IMR-90 (cell line): ENCODE data around the gene FAM120A. TPM values are rescaled to one million over a fixed set of nuclear protein-coding genes. Genes with fewer than 3 reads are reported as not detected.

ENCODE experiments used
- ATAC-seq: fragments of 200-7000 bp; cut with Tn5 transposase; 2 replicates; pipeline ENCODE4 v1.9.1; 2020; ENCODE audit warnings: low read depth, mild to moderate bottlenecking, moderate library complexity
- BruUV-seq: library from RNA; stranded (reverse); fragments of 400-500 nt; replicated peaks from 2 replicates; lab custom pipeline; 2021; lab: Mats Ljungman, UMichigan
- CTCF ChIA-PET: fragments of 300-600 bp; formaldehyde crosslinking; extraction: SDS; loops from one replicate; lab custom pipeline; 2021; ENCODE audit warnings: antibody characterized with exemption; lab: Yijun Ruan, JAX
- POLR2A ChIA-PET: fragments of 300-600 bp; sonication (Branson Sonifier 250); formaldehyde crosslinking; loops from one replicate; lab custom pipeline; 2022; ENCODE audit warnings: antibody characterized with exemption; ENCODE audit not compliant: unreplicated experiment; lab: Charles Lee
- DNase-seq: peaks from one replicate; pipeline ENCODE4 v3.0.0; 2013
- H2AFZ ChIP-seq: replicated peaks from 2 replicates; pipeline ENCODE3; 2013; ENCODE audit warnings: low read length, mild to moderate bottlenecking; ENCODE audit not compliant: poor library complexity
- H2AK5ac ChIP-seq: 2 replicates; pipeline ENCODE4 v1.6.1; 2013; ENCODE audit warnings: low read depth, low read length, inconsistent platforms
- H2AK9ac ChIP-seq: replicated peaks from 2 replicates; pipeline ENCODE3; 2013; ENCODE audit warnings: mild to moderate bottlenecking, low read depth, low read length, moderate library complexity; ENCODE audit not compliant: poor library complexity
- H2BK120ac ChIP-seq: 2 replicates; pipeline ENCODE4 v1.6.1; 2013; ENCODE audit warnings: low read depth, low read length, inconsistent platforms
- H2BK15ac ChIP-seq: 3 replicates; pipeline ENCODE4 v1.6.1; 2013; ENCODE audit warnings: low read depth, low read length, inconsistent platforms
- H2BK20ac ChIP-seq: 2 replicates; pipeline ENCODE4 v1.6.1; 2013; ENCODE audit warnings: low read depth, mild to moderate bottlenecking, inconsistent platforms, low read length, moderate library complexity
- H2BK5ac ChIP-seq: 2 replicates; pipeline ENCODE4 v1.6.1; 2013; ENCODE audit warnings: mild to moderate bottlenecking, low read depth, low read length, inconsistent platforms; ENCODE audit not compliant: poor library complexity, severe bottlenecking
- H3K14ac ChIP-seq: replicated peaks from 2 replicates; pipeline ENCODE4 v1.6.1; 2013; ENCODE audit warnings: low read depth, low read length, inconsistent platforms
- H3K18ac ChIP-seq: 2 replicates; pipeline ENCODE4 v1.6.1; 2013; ENCODE audit warnings: low read depth, low read length, control low read depth
- H3K23ac ChIP-seq: 2 replicates; pipeline ENCODE4 v1.6.1; 2013; ENCODE audit warnings: low read depth, low read length, inconsistent platforms
- H3K27ac ChIP-seq: 2 replicates; pipeline ENCODE4 v1.5.1; 2013; ENCODE audit warnings: mild to moderate bottlenecking, control low read depth, low read length; ENCODE audit not compliant: insufficient read depth
- H3K27me3 ChIP-seq: 2 replicates; pipeline ENCODE4 v1.6.1; 2013; ENCODE audit warnings: low read length; ENCODE audit not compliant: control insufficient read depth, insufficient read depth
- H3K36me3 ChIP-seq: 2 replicates; pipeline ENCODE4 v1.6.1; 2013; ENCODE audit warnings: low read length, mixed read lengths; ENCODE audit not compliant: control insufficient read depth, insufficient read depth
- H3K4ac ChIP-seq: 2 replicates; pipeline ENCODE4 v1.6.1; 2013; ENCODE audit warnings: low read depth, low read length, inconsistent platforms
- H3K4me1 ChIP-seq: 2 replicates; pipeline ENCODE4 v1.6.1; 2013; ENCODE audit warnings: low read length, mixed read lengths; ENCODE audit not compliant: control insufficient read depth, insufficient read depth
- H3K4me2 ChIP-seq: 2 replicates; pipeline ENCODE4 v1.6.1; 2013; ENCODE audit warnings: low read depth, mild to moderate bottlenecking, control low read depth, low read length, moderate library complexity
- H3K4me3 ChIP-seq: 2 replicates; pipeline ENCODE4 v1.5.1; 2013; ENCODE audit warnings: low read depth, mild to moderate bottlenecking, control low read depth, low read length, moderate library complexity; ENCODE audit not compliant: insufficient read depth
- H3K56ac ChIP-seq: 2 replicates; pipeline ENCODE4 v1.6.1; 2013; ENCODE audit warnings: low read length, inconsistent platforms; ENCODE audit not compliant: insufficient read depth; ENCODE audit errors: extremely low read depth
- H3K79me1 ChIP-seq, 2 experiments: 2 replicates each; pipeline ENCODE4 v1.6.1; 2013; ENCODE audit warnings: low read length in 2 of 2, inconsistent platforms in 1 of 2, low read depth in 1 of 2
- H3K9ac ChIP-seq: 2 replicates; pipeline ENCODE4 v1.6.1; 2013; ENCODE audit warnings: low read depth, low read length, control low read depth
- H3K9me1 ChIP-seq: 2 replicates; pipeline ENCODE4 v1.6.1; 2013; ENCODE audit warnings: low read length, inconsistent platforms; ENCODE audit not compliant: insufficient read depth
- H3K9me3 ChIP-seq: 2 replicates; pipeline ENCODE4 v1.6.1; 2013; ENCODE audit warnings: low read length; ENCODE audit not compliant: control insufficient read depth, insufficient read depth
- H4K20me1 ChIP-seq: 2 replicates; pipeline ENCODE4 v1.6.1; 2013; ENCODE audit warnings: low read length, inconsistent platforms; ENCODE audit not compliant: insufficient read depth
- H4K5ac ChIP-seq: 2 replicates; pipeline ENCODE4 v1.6.1; 2013; ENCODE audit warnings: mild to moderate bottlenecking, low read depth, low read length, control low read depth
- H4K8ac ChIP-seq, 2 experiments: 2 replicates each; pipeline ENCODE4 v1.6.1; 2013; ENCODE audit warnings: low read depth in 2 of 2, low read length in 2 of 2, control low read depth in 1 of 2, inconsistent platforms in 1 of 2
- H4K91ac ChIP-seq: 2 replicates; pipeline ENCODE4 v1.6.1; 2013; ENCODE audit warnings: low read depth, low read length, inconsistent platforms; ENCODE audit not compliant: insufficient read depth
- CEBPB ChIP-seq: IDR thresholded peaks from 2 replicates; pipeline ENCODE4 v1.6.1; 2012; ENCODE audit warnings: low read depth, low read length, improper control_type of control experiment
- CTCF ChIP-seq: conservative IDR thresholded peaks from 2 replicates; pipeline ENCODE4 v1.5.1; 2012; ENCODE audit warnings: mild to moderate bottlenecking, low read depth, low read length, improper control_type of control experiment
- ELK1 ChIP-seq: fragments of 150-350 bp; IDR thresholded peaks from 2 replicates; pipeline ENCODE4 v1.6.1; 2016; ENCODE audit warnings: low read depth, mild to moderate bottlenecking, low read length, moderate library complexity, borderline replicate concordance
- FOS ChIP-seq: fragments of 150-350 bp; IDR thresholded peaks from 2 replicates; pipeline ENCODE4 v1.6.1; 2016; ENCODE audit warnings: low read depth, low read length
- MAFK ChIP-seq: IDR thresholded peaks from 2 replicates; pipeline ENCODE4 v1.6.1; 2012; ENCODE audit warnings: low read depth, low read length, improper control_type of control experiment
- MAZ ChIP-seq: IDR thresholded peaks from 2 replicates; pipeline ENCODE4 v1.6.1; 2012; ENCODE audit warnings: low read depth, mild to moderate bottlenecking, low read length, improper control_type of control experiment, moderate library complexity, borderline replicate concordance
- NFE2L2 ChIP-seq: fragments of 150-350 bp; IDR thresholded peaks from 2 replicates; pipeline ENCODE4 v1.6.1; 2016; ENCODE audit warnings: low read depth, mild to moderate bottlenecking, low read length
- POLR2A ChIP-seq: IDR thresholded peaks from 2 replicates; pipeline ENCODE4 v1.6.1; 2012; ENCODE audit warnings: mild to moderate bottlenecking, low read depth, low read length
- RCOR1 ChIP-seq: IDR thresholded peaks from 2 replicates; pipeline ENCODE4 v1.6.1; 2012; ENCODE audit warnings: mild to moderate bottlenecking, low read length, improper control_type of control experiment; ENCODE audit not compliant: insufficient replicate concordance
- SMC3 ChIP-seq: fragments of 150-350 bp; IDR thresholded peaks from 2 replicates; pipeline ENCODE4 v1.6.1; 2016; ENCODE audit warnings: low read depth, mild to moderate bottlenecking, antibody characterized with exemption, low read length, moderate library complexity
- USF2 ChIP-seq: fragments of 150-350 bp; IDR thresholded peaks from 2 replicates; pipeline ENCODE4 v1.6.1; 2017; ENCODE audit warnings: mild to moderate bottlenecking, antibody characterized with exemption, low read length, low read depth
- WGBS, 2 experiments: methylation state at CpG; one replicate each; pipeline versions ENCODE4 v1.1.5 to v1.1.7; 2013; ENCODE audit warnings: missing lambda C conversion rate in 2 of 2; ENCODE audit not compliant: insufficient read length in 1 of 2; ENCODE audit errors: extremely low coverage in 2 of 2; 5-methylcytosine and 5-hydroxymethylcytosine counted together
- dilution Hi-C: fragments of 300-500 bp; cut with HindIII; formaldehyde crosslinking; loops from one replicate; pipeline ENCODE4 v1.14.3; 2018; ENCODE audit warnings: low sequenced_read_pairs; ENCODE audit not compliant: unreplicated experiment
- in situ Hi-C: fragments of 300-500 bp; cut with MboI; formaldehyde crosslinking; loops from 3 replicates; pipeline ENCODE4 v1.14.3; 2019; ENCODE audit warnings: low sequenced_read_pairs, inconsistent platforms, mixed read lengths
- intact Hi-C: fragments of 100-400 bp; cut with micrococcal nuclease; formaldehyde crosslinking; loops from 2 replicates; pipeline ENCODE4 v1.10.0; 2022
- polyA plus RNA-seq, 3 experiments: library from polyadenylated mRNA; depleted of rRNA; stranded (reverse); fragments of >200 nt; gene quantifications; 2 replicates each; pipeline ENCODE4 v1.2.3, GENCODE V29; 2012; ENCODE audit warnings: low replicate concordance in 1 of 3
- total RNA-seq: library from RNA; depleted of rRNA; stranded (reverse); fragments of >200 nt; gene quantifications from 2 replicates; pipeline ENCODE4 v1.2.3, GENCODE V29; 2012

Gene FAM120A
- total and polyA plus RNA-seq, 2 of the 4 experiments (the other 2 are of a cell fraction): 61.6 to 75.1 TPM

- no peak overlapping the region for H2AK9ac ChIP-seq
- H3K18ac ChIP-seq: no peak overlapping the region
- no peak overlapping the region for H3K9ac ChIP-seq
- H3K56ac ChIP-seq: no peak overlapping the region
- no peak overlapping the region for H3K4me3 ChIP-seq
- no peak for TF ChIP-seq CTCF
- TF ChIP-seq POLR2A: no peak
- no peak for TF ChIP-seq MAFK
- TF ChIP-seq CEBPB: no peak
- TF ChIP-seq SMC3: no peak
- TF ChIP-seq MAZ: no peak
- TF ChIP-seq USF2: no peak
- no peak for TF ChIP-seq RCOR1
- no peak for TF ChIP-seq ELK1
- TF ChIP-seq FOS: no peak
- TF ChIP-seq NFE2L2: no peak
- H3K4me2 ChIP-seq: no peak overlapping the region
- H4K5ac ChIP-seq: no peak overlapping the region
- H4K8ac ChIP-seq: no peak overlapping the region
- no peak overlapping the region for H3K23ac ChIP-seq
- dilution Hi-C loops (no loop called here), intact Hi-C loops (no loop called here), in situ Hi-C loops (loop anchor here (25.0 kb wide), 1 partner anchor 692 kb away; no protein-coding TSS in a partner anchor)
- H2BK120ac ChIP-seq: no peak overlapping the region
- peaks cover 55% of the 10 kb centered on the region for H4K20me1 ChIP-seq
- no peak overlapping the region for H2AK5ac ChIP-seq
- ChIA-PET POLR2A (no interaction called here), CTCF (no interaction called here)
- H3K79me1 ChIP-seq: peaks cover 18 to 63% of the 10 kb centered on the region in 2 experiments
- H3K27ac ChIP-seq: no peak overlapping the region
- no peak overlapping the region for H2BK20ac ChIP-seq
- peaks cover 22% of the 10 kb centered on the region for H3K9me1 ChIP-seq
- no peak overlapping the region for H3K4ac ChIP-seq
- DNase-seq (no peak), ATAC-seq (no peak)
- no TSS peak for BruUV-seq
- no peak overlapping the region for H2AFZ ChIP-seq
- no peaks in the 10 kb centered on the region for H3K9me3 ChIP-seq
- no peak overlapping the region for H4K91ac ChIP-seq
- H2BK15ac ChIP-seq: no peak overlapping the region
- H3K4me1 ChIP-seq: peaks cover 15% of the 10 kb centered on the region
- no peak overlapping the region for H2BK5ac ChIP-seq
- H3K27me3 ChIP-seq: no peaks in the 10 kb centered on the region
- H3K14ac ChIP-seq: no peak overlapping the region
- no CpG with 5 or more reads among the region's 5 CpGs for WGBS, 2 experiments
- peaks cover 7% of the 10 kb centered on the region for H3K36me3 ChIP-seq
Measured at GRCh38 chr9:93470391-93470790, 18.9 kb downstream of the FAM120A start.
